LNCAP (cell line): ENCODE results near the gene AHR.

Experiments used
- TF ChIP-seq, protein P1 (sequence below): fragments of 450-650 bp; IDR thresholded peaks from 2 replicates; pipeline ENCODE4 v1.5.1; 2017; ENCODE audit warnings: mild to moderate bottlenecking

The AHR gene

DNA sequence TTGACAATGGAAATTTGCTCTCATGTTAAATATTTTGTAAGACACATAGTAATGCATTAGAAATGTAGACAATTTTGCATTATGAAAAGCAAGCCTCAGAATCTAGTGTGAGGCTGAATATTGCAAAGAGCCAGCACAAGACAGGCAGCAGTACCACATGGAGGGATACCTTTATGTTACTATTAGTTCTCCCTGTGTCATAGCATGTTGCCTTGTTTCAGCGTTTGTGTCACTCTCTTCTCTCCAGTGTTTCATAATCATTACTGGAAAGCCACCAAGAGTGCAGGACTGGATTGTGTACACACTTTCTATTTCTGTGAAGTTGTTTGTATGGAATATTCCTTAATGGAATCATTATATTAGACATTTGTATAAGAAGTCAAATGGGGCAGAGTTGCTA is 8.5 kb downstream of the AHR start:
- TF ChIP-seq, protein P1, sequence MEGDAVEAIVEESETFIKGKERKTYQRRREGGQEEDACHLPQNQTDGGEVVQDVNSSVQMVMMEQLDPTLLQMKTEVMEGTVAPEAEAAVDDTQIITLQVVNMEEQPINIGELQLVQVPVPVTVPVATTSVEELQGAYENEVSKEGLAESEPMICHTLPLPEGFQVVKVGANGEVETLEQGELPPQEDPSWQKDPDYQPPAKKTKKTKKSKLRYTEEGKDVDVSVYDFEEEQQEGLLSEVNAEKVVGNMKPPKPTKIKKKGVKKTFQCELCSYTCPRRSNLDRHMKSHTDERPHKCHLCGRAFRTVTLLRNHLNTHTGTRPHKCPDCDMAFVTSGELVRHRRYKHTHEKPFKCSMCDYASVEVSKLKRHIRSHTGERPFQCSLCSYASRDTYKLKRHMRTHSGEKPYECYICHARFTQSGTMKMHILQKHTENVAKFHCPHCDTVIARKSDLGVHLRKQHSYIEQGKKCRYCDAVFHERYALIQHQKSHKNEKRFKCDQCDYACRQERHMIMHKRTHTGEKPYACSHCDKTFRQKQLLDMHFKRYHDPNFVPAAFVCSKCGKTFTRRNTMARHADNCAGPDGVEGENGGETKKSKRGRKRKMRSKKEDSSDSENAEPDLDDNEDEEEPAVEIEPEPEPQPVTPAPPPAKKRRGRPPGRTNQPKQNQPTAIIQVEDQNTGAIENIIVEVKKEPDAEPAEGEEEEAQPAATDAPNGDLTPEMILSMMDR, result no peak

DNA sequence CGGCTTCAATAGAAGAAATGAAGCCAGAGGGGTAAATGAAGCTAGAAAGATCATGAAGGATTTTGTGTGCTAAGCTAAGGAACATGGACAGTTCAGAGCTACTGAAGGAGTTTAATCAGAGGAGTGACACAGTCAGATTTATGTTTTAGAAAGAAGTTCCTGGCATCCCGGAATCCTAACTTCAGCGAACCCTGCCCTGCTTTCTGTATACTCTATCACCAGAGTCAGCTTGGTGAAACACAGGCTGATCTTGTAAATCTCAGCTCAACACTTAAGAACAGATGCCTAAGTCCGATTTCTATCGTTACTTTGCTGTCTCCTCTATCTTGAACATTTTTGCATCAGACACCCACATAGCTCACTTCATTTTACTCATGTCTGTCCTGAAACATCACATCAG is 9.1 kb downstream of the AHR start:
- TF ChIP-seq, protein P1, result no peak

GRCh38 chr7:17307969-17308648 is 9.7 kb downstream of the AHR start:
- TF ChIP-seq, protein P1, result no peak

GRCh38 chr7:17311194-17311593 is 12.7 kb downstream of the AHR start:
- TF ChIP-seq, protein P1, result no peak

- TF ChIP-seq, protein P1, result no peak
Observed at GRCh38 chr7:17311952-17312351, 13.5 kb downstream of the AHR start.

DNA sequence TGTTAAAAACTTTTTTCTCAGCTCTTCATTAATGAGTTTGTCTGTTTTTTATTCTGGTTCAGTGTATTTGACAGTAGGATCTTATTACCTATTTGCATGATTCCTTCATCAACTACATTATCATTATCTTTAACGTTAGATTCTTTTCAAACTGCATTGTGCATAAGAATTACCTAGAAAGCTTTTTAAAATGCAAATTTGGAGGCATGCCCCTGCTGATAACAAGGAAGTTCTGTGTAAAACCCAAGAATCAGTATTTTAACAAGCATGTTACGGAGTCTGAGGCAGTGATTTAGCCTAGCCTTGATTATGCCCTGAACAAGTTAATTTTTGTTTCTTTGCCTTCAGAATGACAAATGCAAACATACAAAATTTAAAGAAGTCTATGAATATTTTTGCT is 14.2 kb downstream of the AHR start:
- TF ChIP-seq, protein P1, result no peak

- TF ChIP-seq, protein P1, result no peak
Observed at GRCh38 chr7:17313194-17313593, 14.7 kb downstream of the AHR start.

DNA sequence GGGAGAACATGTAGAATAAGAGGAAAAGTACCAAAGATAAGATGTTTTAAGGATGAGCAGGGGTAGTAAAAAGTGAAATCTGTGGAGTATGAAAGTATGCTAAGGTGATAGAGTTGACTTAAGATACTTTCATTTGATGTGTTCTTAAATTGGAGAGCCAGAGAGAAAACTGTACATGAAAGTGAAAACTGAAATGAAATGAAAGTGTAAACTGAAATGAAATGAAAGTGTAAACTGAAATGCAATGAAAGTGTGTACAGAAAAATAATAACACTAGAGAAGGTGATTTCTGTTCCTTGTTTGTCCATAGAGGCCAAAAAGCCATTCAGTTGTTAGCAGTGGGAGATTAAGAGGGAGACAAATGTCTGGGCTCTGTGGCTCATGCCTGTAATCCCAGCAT is 17.5 kb downstream of the AHR start:
- TF ChIP-seq, protein P1, result no peak
